Measurements from ENCODE around the gene OPCML.

- TF ChIP-seq CTCF (IDR thresholded peaks at IDR 0.05), result no peak
- TF ChIP-seq POLR2A (IDR thresholded peaks at IDR 0.05), result no peak
- TF ChIP-seq POLR2AphosphoS5 (IDR thresholded peaks at IDR 0.05; ENCODE audit: insufficient read depth in 1 of 2, low read depth in 1 of 2), result no peak
Measured at GRCh38 chr11:132853886-132854285, 678.4 kb downstream of the OPCML start.

All from vagina (tissue), 2 donors.